CD4-positive, alpha-beta T cell treated with Interleukin-4 for 1 hour (primary cell): Measurements from ENCODE around the gene PLAC9.
"Not testable (repeated sequence)": the region's sequence is repeated elsewhere in the genome, so short reads cannot be mapped to it uniquely, and the experiment has no call there.

ENCODE experiments used
- DNase-seq, 2 donors: peaks; one replicate each; pipeline ENCODE4 v3.0.0-alpha.2; 2020 to 2022

The PLAC9 gene

GRCh38 chr10:80140251-80140650 lies 7.7 kb downstream of the PLAC9 start:
- no peak for DNase-seq

GRCh38 chr10:80141696-80142460 lies 9.3 kb downstream of the PLAC9 start:
- DNase-seq = no peak

GRCh38 chr10:80144067-80144695 lies 11.7 kb downstream of the PLAC9 start:
- peak in 1 of 2 donors; percentile 22 for DNase-seq

GRCh38 chr10:80144696-80145131 lies 12.2 kb downstream of the PLAC9 start:
- peak in 1 of 2 donors; percentile 20 for DNase-seq

GRCh38 chr10:80145406-80146308 lies 13.1 kb downstream of the PLAC9 start:
- not testable (repeated sequence) for DNase-seq

- DNase-seq = no peak
These were observed 14.4 kb downstream of the PLAC9 start for GRCh38 chr10:80146918-80147317.

GRCh38 chr10:80148166-80148805 lies 15.8 kb downstream of the PLAC9 start:
- no peak for DNase-seq

GRCh38 chr10:80149123-80149522 lies 16.6 kb downstream of the PLAC9 start:
- DNase-seq = no peak

GRCh38 chr10:80150172-80150571 lies 17.6 kb downstream of the PLAC9 start:
- DNase-seq = no peak

GRCh38 chr10:80152820-80153219 lies 20.3 kb downstream of the PLAC9 start:
- DNase-seq = no peak

GRCh38 chr10:80153460-80153859 lies 20.9 kb downstream of the PLAC9 start:
- no peak for DNase-seq

GRCh38 chr10:80154626-80154977 lies 22.1 kb downstream of the PLAC9 start:
- no peak for DNase-seq

GRCh38 chr10:80154978-80155695 lies 22.6 kb downstream of the PLAC9 start:
- no peak for DNase-seq

- no peak for DNase-seq
These were observed 23.2 kb downstream of the PLAC9 start for GRCh38 chr10:80155696-80156215.

- DNase-seq = no peak
These were observed 23.7 kb downstream of the PLAC9 start for GRCh38 chr10:80156216-80156615.

GRCh38 chr10:80157561-80157960 lies 25.0 kb downstream of the PLAC9 start:
- no peak for DNase-seq

GRCh38 chr10:80158126-80158525 lies 25.6 kb downstream of the PLAC9 start:
- DNase-seq = no peak

- DNase-seq = no peak
These were observed 26.1 kb downstream of the PLAC9 start for GRCh38 chr10:80158598-80159127.

GRCh38 chr10:80159166-80159873 lies 26.8 kb downstream of the PLAC9 start:
- no peak for DNase-seq

GRCh38 chr10:80160361-80161320 lies 28.1 kb downstream of the PLAC9 start:
- no peak for DNase-seq
